HepG2 (cell line): ENCODE measurements around the gene TSPAN17. TPM values are rescaled to one million over a fixed set of nuclear protein-coding genes. Genes with fewer than 3 reads are reported as not detected.

ENCODE experiments used
- CC2D1A ChIP-seq: sonication (generic); formaldehyde crosslinking; IDR thresholded peaks from 2 replicates; pipeline ENCODE4 v1.8.1; 2023; ENCODE audit warnings: mild to moderate bottlenecking, missing genetic modification reagents
- CREB3 ChIP-seq: sonication (generic); formaldehyde crosslinking; IDR thresholded peaks from 2 replicates; pipeline ENCODE4 v1.5.0; 2020; ENCODE audit warnings: missing genetic modification reagents
- NR2C2 ChIP-seq: sonication (generic); formaldehyde crosslinking; IDR thresholded peaks from 2 replicates; pipeline ENCODE4 v1.4.0; 2020; ENCODE audit warnings: missing genetic modification reagents, mild to moderate bottlenecking, moderate library complexity, borderline replicate concordance
- PAF1 ChIP-seq: IDR thresholded peaks from 2 replicates; pipeline ENCODE4 v1.6.1; 2016; ENCODE audit warnings: missing genetic modification reagents, missing compliant biosample characterization
- RARA ChIP-seq: IDR thresholded peaks from 2 replicates; pipeline ENCODE4 v1.6.1; 2016; ENCODE audit warnings: missing genetic modification reagents, missing compliant biosample characterization
- RBFOX2 ChIP-seq: fragments of 200-400 bp; formaldehyde crosslinking; IDR thresholded peaks from 2 replicates; pipeline ENCODE4 v1.6.1; 2017; ENCODE audit warnings: low read depth, mild to moderate bottlenecking, low read length
- SALL1 ChIP-seq: sonication (generic); formaldehyde crosslinking; IDR thresholded peaks from 2 replicates; pipeline ENCODE4 v1.8.0; 2022; ENCODE audit warnings: mild to moderate bottlenecking, missing genetic modification reagents
- ZBTB25 ChIP-seq: IDR thresholded peaks from 2 replicates; pipeline ENCODE4 v1.6.1; 2018; ENCODE audit warnings: missing genetic modification reagents
- ZBTB43 ChIP-seq: sonication (generic); formaldehyde crosslinking; conservative IDR thresholded peaks from 2 replicates; pipeline ENCODE4 v1.4.0; 2020; ENCODE audit warnings: missing genetic modification reagents
- ZNF121 ChIP-seq: sonication (generic); formaldehyde crosslinking; IDR thresholded peaks from 2 replicates; pipeline ENCODE4 v1.5.0; 2020; ENCODE audit warnings: mild to moderate bottlenecking, missing genetic modification reagents
- ZNF207 ChIP-seq: fragments of 450-650 bp; IDR thresholded peaks from 2 replicates; pipeline ENCODE4 v1.6.1; 2016; ENCODE audit warnings: antibody characterized with exemption, borderline replicate concordance
- ZNF503 ChIP-seq: sonication (generic); formaldehyde crosslinking; IDR thresholded peaks from 2 replicates; pipeline ENCODE4 v1.4.0; 2020; ENCODE audit warnings: missing genetic modification reagents
- ZNF556 ChIP-seq: sonication (generic); formaldehyde crosslinking; IDR thresholded peaks from 2 replicates; pipeline ENCODE4 v1.4.0; 2020; ENCODE audit warnings: mild to moderate bottlenecking, missing genetic modification reagents, borderline replicate concordance
- ZNF629 ChIP-seq: sonication (generic); formaldehyde crosslinking; conservative IDR thresholded peaks from 2 replicates; pipeline ENCODE4 v1.5.0; 2020; ENCODE audit warnings: missing genetic modification reagents
- ZNF709 ChIP-seq: sonication (generic); formaldehyde crosslinking; IDR thresholded peaks from 2 replicates; pipeline ENCODE4 v1.5.0; 2020; ENCODE audit warnings: mild to moderate bottlenecking, missing genetic modification reagents
- ZNF749 ChIP-seq: sonication (generic); formaldehyde crosslinking; IDR thresholded peaks from 2 replicates; pipeline ENCODE4 v1.8.0; 2022; ENCODE audit warnings: mild to moderate bottlenecking, missing genetic modification reagents, moderate library complexity, borderline replicate concordance
- polyA plus RNA-seq, 8 experiments: library from polyadenylated mRNA; depleted of rRNA in 3 of 8; stranded (reverse) in 7 of 8; unstranded in 1 of 8; fragments of >200 nt; fragmentation: Illumina TruSeq in 4 of 8; extraction: Trizol in 4 of 8; gene quantifications; 2 replicates each; pipeline versions ENCODE4 v1.2.1 to v1.2.3, GENCODE V29; 2011 to 2016; ENCODE audit warnings: low read depth in 4 of 8, missing spikeins in 1 of 8, mixed read lengths in 1 of 8; ENCODE audit not compliant: insufficient read depth in 1 of 8
- total RNA-seq, 5 experiments: library from RNA; depleted of rRNA; stranded (reverse); fragments of >200 nt; fragmentation: Illumina TruSeq; extraction: Trizol; gene quantifications; 2 replicates each; pipeline ENCODE4 v1.2.3, GENCODE V29; 2016; ENCODE audit warnings: low read depth in 1 of 5
- TF ChIP-seq, protein P1 (sequence below): sonication (generic); formaldehyde crosslinking; IDR thresholded peaks from 2 replicates; pipeline ENCODE4 v1.4.0; 2020; ENCODE audit warnings: missing genetic modification reagents
- TF ChIP-seq, protein P2 (sequence below): sonication (generic); formaldehyde crosslinking; IDR thresholded peaks from 2 replicates; pipeline ENCODE4 v1.5.0; 2020; ENCODE audit warnings: mild to moderate bottlenecking, low read depth, missing genetic modification reagents, borderline replicate concordance
- TF ChIP-seq, protein P3 (sequence below): sonication (generic); formaldehyde crosslinking; IDR thresholded peaks from 2 replicates; pipeline ENCODE4 v1.5.0; 2020; ENCODE audit warnings: mild to moderate bottlenecking, missing genetic modification reagents

TSPAN17 gene
- total and polyA plus RNA-seq, 2 of the 13 experiments (the other 11 are each of a cell fraction or from before 2014, with no cell fraction given), result 11.5 to 15.0 TPM

GRCh38 chr5:176647030-176647842, at the start of gene TSPAN17 (continued):
- TF ChIP-seq, protein P1, sequence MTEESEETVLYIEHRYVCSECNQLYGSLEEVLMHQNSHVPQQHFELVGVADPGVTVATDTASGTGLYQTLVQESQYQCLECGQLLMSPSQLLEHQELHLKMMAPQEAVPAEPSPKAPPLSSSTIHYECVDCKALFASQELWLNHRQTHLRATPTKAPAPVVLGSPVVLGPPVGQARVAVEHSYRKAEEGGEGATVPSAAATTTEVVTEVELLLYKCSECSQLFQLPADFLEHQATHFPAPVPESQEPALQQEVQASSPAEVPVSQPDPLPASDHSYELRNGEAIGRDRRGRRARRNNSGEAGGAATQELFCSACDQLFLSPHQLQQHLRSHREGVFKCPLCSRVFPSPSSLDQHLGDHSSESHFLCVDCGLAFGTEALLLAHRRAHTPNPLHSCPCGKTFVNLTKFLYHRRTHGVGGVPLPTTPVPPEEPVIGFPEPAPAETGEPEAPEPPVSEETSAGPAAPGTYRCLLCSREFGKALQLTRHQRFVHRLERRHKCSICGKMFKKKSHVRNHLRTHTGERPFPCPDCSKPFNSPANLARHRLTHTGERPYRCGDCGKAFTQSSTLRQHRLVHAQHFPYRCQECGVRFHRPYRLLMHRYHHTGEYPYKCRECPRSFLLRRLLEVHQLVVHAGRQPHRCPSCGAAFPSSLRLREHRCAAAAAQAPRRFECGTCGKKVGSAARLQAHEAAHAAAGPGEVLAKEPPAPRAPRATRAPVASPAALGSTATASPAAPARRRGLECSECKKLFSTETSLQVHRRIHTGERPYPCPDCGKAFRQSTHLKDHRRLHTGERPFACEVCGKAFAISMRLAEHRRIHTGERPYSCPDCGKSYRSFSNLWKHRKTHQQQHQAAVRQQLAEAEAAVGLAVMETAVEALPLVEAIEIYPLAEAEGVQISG (CRISPR knock-in tag), result no peak
- TF ChIP-seq RARA (CRISPR knock-in tag) (0 out of 2 replicates have a peak, but pooled peaks have one; percentile 9), NR2C2 (CRISPR knock-in tag) (peak; percentile 45; the same call in 1 of the 2 replicates), ZNF121 (CRISPR knock-in tag) (no peak), ZNF503 (CRISPR knock-in tag) (no peak), ZNF629 (CRISPR knock-in tag) (no peak), ZNF749 (no peak), RBFOX2 (peak; percentile 77), ZNF556 (no peak; the same call in 1 of the 2 replicates), ZNF709 (no peak), PAF1 (CRISPR knock-in tag) (no peak), SALL1 (peak; percentile 40; the same call in 1 of the 2 replicates), CREB3 (no peak; the same call in 1 of the 2 replicates), ZNF207 (no peak), CC2D1A (no peak), ZBTB25 (no peak), ZBTB43 (CRISPR knock-in tag) (no peak)
- TF ChIP-seq, protein P2, sequence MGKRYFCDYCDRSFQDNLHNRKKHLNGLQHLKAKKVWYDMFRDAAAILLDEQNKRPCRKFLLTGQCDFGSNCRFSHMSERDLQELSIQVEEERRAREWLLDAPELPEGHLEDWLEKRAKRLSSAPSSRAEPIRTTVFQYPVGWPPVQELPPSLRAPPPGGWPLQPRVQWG (CRISPR knock-in tag), result no peak
- TF ChIP-seq, protein P3, sequence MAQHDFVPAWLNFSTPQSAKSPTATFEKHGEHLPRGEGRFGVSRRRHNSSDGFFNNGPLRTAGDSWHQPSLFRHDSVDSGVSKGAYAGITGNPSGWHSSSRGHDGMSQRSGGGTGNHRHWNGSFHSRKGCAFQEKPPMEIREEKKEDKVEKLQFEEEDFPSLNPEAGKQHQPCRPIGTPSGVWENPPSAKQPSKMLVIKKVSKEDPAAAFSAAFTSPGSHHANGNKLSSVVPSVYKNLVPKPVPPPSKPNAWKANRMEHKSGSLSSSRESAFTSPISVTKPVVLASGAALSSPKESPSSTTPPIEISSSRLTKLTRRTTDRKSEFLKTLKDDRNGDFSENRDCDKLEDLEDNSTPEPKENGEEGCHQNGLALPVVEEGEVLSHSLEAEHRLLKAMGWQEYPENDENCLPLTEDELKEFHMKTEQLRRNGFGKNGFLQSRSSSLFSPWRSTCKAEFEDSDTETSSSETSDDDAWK, result no peak
